HUES6 (cell line): ENCODE measurements around the gene CIDEA.

Experiments used
- H3K27ac ChIP-seq: 2 replicates; pipeline ENCODE4 v1.7.0; 2013; ENCODE audit warnings: low read depth, mild to moderate bottlenecking, low read length, inconsistent platforms
- H3K27me3 ChIP-seq: 2 replicates; pipeline ENCODE4 v1.6.1; 2013; ENCODE audit warnings: low read length; ENCODE audit not compliant: control insufficient read depth, insufficient read depth
- H3K36me3 ChIP-seq: 2 replicates; pipeline ENCODE4 v1.6.1; 2013; ENCODE audit warnings: low read length; ENCODE audit not compliant: control insufficient read depth, insufficient read depth
- H3K4me1 ChIP-seq: 2 replicates; pipeline ENCODE4 v1.6.1; 2013; ENCODE audit warnings: low read length; ENCODE audit not compliant: control insufficient read depth, insufficient read depth
- H3K4me3 ChIP-seq: 2 replicates; pipeline ENCODE4 v1.5.1; 2013; ENCODE audit warnings: low read depth, low read length
- H3K9ac ChIP-seq: one replicate; pipeline ENCODE4 v1.6.1; 2013; ENCODE audit warnings: mild to moderate bottlenecking, low read length
- H3K9me3 ChIP-seq: 2 replicates; pipeline ENCODE4 v1.6.1; 2013; ENCODE audit warnings: low read depth, low read length; ENCODE audit not compliant: control insufficient read depth, insufficient read depth

The CIDEA gene

GRCh38 chr18:12312976-12313375 is 58.8 kb downstream of the CIDEA start:
- Histone ChIP-seq H3K9ac (no peak overlapping the region), H3K9me3 (peaks cover 2% of the 10 kb centered on the region; the same call in 1 of the 2 replicates), H3K4me1 (peaks cover 14% of the 10 kb centered on the region), H3K27ac (no peak overlapping the region), H3K4me3 (no peak overlapping the region), H3K27me3 (0 out of 2 replicates have a peak, but pooled peaks cover 2% of the 10 kb centered on the region), H3K36me3 (peaks cover 79% of the 10 kb centered on the region)

- peaks cover 86% of the 10 kb centered on the region for H3K36me3 ChIP-seq
- H3K4me3 ChIP-seq: no peak overlapping the region
- H3K27me3 ChIP-seq: 0 out of 2 replicates have a peak, but pooled peaks cover 2% of the 10 kb centered on the region
- no peak overlapping the region for H3K9ac ChIP-seq
- peaks cover 14% of the 10 kb centered on the region for H3K4me1 ChIP-seq
- peaks cover 2% of the 10 kb centered on the region; the same call in 1 of the 2 replicates for H3K9me3 ChIP-seq
- no peak overlapping the region for H3K27ac ChIP-seq
Observed at GRCh38 chr18:12313530-12314245, 59.5 kb downstream of the CIDEA start.

- H3K9ac ChIP-seq: no peak overlapping the region
- H3K4me3 ChIP-seq: no peak overlapping the region
- H3K9me3 ChIP-seq: peaks cover 2% of the 10 kb centered on the region; the same call in 1 of the 2 replicates
- peaks cover 9% of the 10 kb centered on the region for H3K4me1 ChIP-seq
- H3K27me3 ChIP-seq: no peaks in the 10 kb centered on the region
- H3K27ac ChIP-seq: no peak overlapping the region
- peaks cover 86% of the 10 kb centered on the region for H3K36me3 ChIP-seq
Observed at GRCh38 chr18:12314591-12315305, 60.6 kb downstream of the CIDEA start.

DNA sequence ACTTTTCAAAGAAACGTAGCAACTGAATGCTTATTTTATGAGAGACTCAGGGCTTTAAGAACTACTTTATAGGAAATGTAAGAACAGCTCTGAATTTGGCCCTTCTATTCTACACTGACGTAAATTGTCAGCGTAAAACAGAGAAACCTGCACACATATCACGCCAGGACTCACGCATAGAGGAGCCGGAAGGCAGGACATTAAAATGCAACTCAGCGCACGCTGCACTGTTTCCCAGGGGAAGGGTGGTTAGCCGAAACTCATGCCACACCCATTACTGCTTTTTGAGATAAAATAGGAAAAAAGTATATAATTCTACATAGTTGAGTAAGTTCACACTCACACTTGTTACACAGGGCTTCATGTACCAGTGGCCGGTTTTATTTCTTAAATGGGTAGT is 61.3 kb downstream of the CIDEA start:
- Histone ChIP-seq H3K4me3 (no peak overlapping the region), H3K27me3 (no peaks in the 10 kb centered on the region), H3K36me3 (peaks cover 85% of the 10 kb centered on the region), H3K9me3 (peaks cover under 1% of the 10 kb centered on the region; the same call in 1 of the 2 replicates), H3K4me1 (peaks cover 8% of the 10 kb centered on the region), H3K27ac (no peak overlapping the region), H3K9ac (no peak overlapping the region)

DNA sequence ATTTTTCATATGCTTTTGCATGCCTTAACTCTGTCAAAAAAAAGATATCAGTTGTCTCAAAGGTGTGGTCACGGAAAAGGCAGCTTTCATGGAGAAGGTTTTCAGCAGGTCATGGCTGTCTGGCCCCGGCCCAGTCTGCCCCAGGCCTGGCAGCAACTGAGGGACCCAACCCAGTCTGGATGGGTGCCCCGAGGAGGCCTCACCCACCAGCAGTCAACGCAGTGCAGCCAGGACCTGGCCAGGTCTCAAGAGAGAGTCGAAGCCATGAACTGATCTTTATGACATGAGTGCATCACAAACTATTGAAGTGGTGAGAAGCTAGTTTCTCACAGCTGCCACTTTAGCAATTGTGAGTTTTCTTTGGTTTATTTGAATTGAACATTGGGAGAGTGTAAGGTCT is 61.8 kb downstream of the CIDEA start:
- Histone ChIP-seq H3K27ac (no peak overlapping the region), H3K27me3 (no peaks in the 10 kb centered on the region), H3K4me3 (no peak overlapping the region), H3K9me3 (no peaks in the 10 kb centered on the region; the same call in 1 of the 2 replicates), H3K36me3 (peaks cover 85% of the 10 kb centered on the region), H3K9ac (no peak overlapping the region), H3K4me1 (peaks cover 8% of the 10 kb centered on the region)

DNA sequence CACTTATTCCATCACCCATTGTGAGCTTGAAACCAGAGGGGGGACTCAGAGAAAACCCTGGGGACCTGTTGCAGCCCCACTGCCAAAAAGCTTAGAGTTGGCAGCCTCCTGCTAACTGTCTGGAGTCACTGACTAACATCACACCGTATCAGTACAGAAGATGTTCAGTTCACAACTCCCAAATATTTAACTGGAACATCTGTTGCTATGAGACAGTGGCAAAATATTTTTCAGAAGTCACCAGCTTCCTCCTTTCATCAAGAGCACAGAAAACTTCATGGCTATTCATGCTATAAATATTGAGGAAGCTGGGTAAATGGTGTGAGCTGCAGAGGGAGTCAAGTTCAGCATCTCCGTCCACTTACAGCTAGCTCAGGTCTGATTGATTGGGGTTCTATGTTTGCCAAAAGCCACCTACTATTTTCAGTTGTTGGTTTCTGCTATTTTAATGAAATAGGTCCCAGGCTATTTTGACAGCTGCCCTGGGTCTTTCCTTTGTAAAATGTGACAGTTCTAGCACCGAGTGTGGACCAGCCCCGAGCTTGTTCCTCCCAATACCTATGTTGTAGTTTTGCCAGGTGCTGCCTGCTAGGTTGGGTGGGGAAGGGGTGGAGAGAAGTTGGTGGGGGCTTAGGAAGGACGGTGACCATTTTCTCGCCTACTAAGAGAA is 63.6 kb downstream of the CIDEA start:
- Histone ChIP-seq H3K27me3 (no peaks in the 10 kb centered on the region), H3K9ac (no peak overlapping the region), H3K4me3 (no peak overlapping the region), H3K27ac (no peak overlapping the region), H3K36me3 (peaks cover 79% of the 10 kb centered on the region), H3K9me3 (no peaks in the 10 kb centered on the region), H3K4me1 (peaks cover 8% of the 10 kb centered on the region)

DNA sequence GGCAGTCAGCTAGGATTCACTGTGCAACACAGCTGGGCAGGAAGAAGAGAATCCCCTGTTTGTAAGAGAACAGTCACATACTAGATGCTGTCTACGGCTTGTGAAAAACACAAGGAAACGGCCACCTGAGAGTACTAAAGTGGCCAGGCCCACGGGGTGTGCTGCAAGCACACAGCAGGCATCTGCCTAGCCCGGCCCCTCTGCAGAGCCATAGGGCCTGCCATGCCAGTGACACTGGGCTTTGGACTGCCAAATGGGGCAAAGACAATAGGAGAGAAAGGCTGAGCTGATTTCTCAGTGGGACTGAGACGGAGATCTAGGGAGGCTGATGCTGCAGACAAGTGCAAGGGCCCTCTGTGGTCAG is 64.2 kb downstream of the CIDEA start:
- Histone ChIP-seq H3K36me3 (peaks cover 79% of the 10 kb centered on the region), H3K27me3 (no peaks in the 10 kb centered on the region), H3K4me3 (no peak overlapping the region), H3K27ac (no peak overlapping the region), H3K9me3 (no peaks in the 10 kb centered on the region), H3K9ac (no peak overlapping the region), H3K4me1 (peaks cover 4% of the 10 kb centered on the region)

DNA sequence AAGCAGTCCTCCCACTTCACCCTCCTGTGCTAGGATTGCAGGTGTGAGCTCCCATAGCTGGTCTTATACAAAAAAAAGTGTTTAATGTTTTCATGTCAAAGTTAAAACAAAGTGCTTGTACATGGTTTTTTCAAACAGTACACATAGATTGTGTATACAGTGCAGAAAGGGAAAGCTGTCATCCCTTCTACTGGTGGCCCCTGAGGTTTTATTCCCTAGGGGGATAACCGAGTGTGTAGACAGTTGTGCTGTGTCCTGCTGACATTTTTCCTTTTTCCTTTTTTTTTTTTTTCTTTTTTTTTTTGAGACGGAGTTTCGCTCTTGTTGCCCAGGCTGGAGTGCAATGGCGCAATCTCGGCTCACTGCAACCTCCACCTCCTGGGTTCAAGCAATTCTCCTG is 64.7 kb downstream of the CIDEA start:
- Histone ChIP-seq H3K27me3 (no peaks in the 10 kb centered on the region), H3K4me1 (no peaks in the 10 kb centered on the region), H3K9me3 (no peaks in the 10 kb centered on the region), H3K9ac (no peak overlapping the region), H3K4me3 (no peak overlapping the region), H3K36me3 (peaks cover 74% of the 10 kb centered on the region), H3K27ac (no peak overlapping the region)

DNA sequence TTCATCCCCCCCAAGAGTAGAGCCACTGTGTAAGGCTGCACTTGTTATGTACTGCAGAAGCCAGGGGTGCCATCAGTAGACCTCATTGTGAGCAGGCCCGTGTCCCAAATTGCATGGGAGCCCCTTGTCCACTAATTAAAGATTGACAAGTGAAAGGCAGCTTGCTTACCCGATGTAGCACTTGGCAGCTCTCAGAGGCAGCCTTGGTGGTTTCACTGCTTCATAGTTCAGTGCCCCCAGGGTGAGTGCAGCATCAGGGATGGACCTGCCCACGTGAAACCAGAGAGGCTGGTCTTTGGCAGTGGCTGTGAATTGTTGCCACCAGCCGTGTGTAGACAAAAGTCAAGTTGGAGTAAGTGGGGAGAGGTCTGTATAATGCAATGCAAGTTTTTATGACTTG is 67.2 kb downstream of the CIDEA start:
- no peaks in the 10 kb centered on the region for H3K9me3 ChIP-seq
- H3K4me3 ChIP-seq: no peak overlapping the region
- H3K36me3 ChIP-seq: peaks cover 71% of the 10 kb centered on the region
- H3K4me1 ChIP-seq: no peaks in the 10 kb centered on the region
- no peak overlapping the region for H3K27ac ChIP-seq
- H3K9ac ChIP-seq: no peak overlapping the region
- H3K27me3 ChIP-seq: no peaks in the 10 kb centered on the region

GRCh38 chr18:12324991-12325725 is 71.0 kb downstream of the CIDEA start:
- Histone ChIP-seq H3K4me3 (no peak overlapping the region), H3K4me1 (peaks cover 6% of the 10 kb centered on the region), H3K27me3 (no peaks in the 10 kb centered on the region), H3K27ac (no peak overlapping the region), H3K9me3 (no peaks in the 10 kb centered on the region), H3K36me3 (peaks cover 76% of the 10 kb centered on the region), H3K9ac (no peak overlapping the region)
